GM12873 (cell line): ENCODE results near the gene TMEM126A.

ENCODE experiments used
- TF ChIP-seq, protein P1 (sequence below): IDR thresholded peaks from 2 replicates; pipeline ENCODE4 v1.5.1; 2012; ENCODE audit warnings: low read depth, mild to moderate bottlenecking, moderate library complexity, low read length, control low read depth; ENCODE audit not compliant: insufficient read depth; ENCODE audit errors: missing control alignments

The TMEM126A gene

DNA sequence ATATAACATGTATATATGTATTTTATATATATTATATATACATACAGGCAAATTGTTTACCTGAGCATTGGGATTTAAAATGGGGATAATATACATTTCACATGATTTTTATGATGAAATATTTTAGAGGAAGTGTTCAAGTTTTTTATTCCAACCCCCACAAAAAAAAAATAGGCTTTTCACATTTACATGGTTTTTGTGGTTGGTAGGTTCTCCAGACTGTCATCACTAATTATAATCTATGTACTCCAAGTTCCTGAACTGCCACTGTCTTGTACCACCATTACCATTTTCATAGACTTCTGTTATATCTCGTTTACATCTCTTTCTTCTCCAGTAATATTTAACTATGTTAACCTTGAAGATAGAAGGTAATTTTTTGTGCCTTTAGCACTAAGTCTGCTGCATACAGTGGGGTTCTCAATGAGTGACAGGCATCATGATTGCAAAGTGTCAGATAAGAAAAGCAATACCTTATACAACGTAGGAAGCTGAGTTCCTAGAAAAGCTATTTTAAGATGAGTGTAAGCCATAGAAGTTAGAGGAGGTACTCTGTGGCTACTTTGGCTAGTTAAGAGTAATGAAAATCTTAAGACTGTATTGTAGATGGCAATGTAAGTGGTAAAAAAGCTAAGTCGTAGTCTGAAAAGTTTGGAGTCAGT is 5.2 kb downstream of the TMEM126A start:
- TF ChIP-seq, protein P1, sequence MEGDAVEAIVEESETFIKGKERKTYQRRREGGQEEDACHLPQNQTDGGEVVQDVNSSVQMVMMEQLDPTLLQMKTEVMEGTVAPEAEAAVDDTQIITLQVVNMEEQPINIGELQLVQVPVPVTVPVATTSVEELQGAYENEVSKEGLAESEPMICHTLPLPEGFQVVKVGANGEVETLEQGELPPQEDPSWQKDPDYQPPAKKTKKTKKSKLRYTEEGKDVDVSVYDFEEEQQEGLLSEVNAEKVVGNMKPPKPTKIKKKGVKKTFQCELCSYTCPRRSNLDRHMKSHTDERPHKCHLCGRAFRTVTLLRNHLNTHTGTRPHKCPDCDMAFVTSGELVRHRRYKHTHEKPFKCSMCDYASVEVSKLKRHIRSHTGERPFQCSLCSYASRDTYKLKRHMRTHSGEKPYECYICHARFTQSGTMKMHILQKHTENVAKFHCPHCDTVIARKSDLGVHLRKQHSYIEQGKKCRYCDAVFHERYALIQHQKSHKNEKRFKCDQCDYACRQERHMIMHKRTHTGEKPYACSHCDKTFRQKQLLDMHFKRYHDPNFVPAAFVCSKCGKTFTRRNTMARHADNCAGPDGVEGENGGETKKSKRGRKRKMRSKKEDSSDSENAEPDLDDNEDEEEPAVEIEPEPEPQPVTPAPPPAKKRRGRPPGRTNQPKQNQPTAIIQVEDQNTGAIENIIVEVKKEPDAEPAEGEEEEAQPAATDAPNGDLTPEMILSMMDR = no peak

DNA sequence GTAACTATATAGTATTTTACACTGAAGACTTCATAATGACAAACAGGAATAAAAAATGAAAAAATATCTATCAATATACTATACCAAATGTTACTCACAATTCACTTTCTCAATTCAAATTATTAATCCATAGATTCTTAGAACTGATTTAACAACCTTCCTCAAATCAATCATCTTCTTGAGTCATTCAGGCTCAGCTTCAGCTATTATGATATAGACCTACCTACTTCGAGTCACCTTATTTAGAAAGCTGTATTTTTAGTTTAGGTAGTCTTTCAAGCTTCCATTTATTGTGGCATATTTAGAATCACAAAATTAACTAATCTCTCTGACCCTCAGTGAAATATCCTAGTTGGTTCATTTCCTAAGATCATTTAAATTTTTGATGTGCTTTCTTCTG is 9.0 kb downstream of the TMEM126A start:
- TF ChIP-seq, protein P1 = no peak

DNA sequence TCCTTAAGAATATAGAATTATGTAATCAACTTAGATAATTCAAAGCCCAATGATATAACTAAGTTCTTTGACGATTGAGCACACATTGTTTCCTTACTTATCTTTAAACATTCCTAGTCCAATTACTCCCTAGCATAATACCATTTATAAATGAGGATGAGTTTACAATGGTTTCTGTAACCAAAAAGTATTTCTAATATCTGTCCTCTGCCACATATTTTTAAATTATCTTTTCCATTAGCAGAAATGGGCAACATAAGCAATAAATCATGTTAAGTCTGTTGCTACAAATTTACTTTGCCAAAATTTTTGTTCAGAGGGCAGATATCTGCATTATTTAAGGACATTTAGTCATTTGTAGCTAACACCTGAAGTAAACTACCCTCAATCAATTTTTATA is 10.4 kb downstream of the TMEM126A start:
- TF ChIP-seq, protein P1 = no peak

DNA sequence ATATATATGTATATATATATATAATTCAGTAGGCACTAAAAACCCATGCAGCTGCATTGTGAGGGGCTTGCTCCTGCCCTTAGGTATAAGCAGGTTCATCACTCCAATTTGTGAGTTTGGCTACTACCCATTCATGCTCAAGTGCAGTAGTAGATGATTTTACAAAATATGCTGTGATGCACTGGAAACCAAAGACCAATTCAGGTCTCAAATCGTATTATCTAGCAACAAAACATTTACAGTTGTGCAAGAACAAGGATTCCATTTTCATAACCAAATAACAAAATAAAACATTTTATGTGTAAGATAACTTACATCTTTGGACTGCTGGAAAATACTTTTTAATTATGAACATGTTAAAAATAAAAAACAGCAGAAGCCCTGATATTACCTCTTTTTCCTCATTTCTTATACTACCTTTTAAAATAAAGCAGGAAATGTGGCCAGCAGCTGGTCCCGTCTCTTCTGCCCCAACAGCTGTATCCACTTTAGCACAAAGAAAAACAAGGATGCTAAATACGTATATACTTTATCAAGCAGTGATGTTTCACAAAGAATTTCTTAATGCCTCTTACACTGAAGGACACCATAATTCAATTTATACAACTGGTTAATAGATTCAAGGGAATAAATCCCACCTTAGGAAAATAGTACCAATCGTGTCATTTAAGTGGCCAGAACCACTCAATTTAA is 14.4 kb downstream of the TMEM126A start:
- TF ChIP-seq, protein P1 = no peak

DNA sequence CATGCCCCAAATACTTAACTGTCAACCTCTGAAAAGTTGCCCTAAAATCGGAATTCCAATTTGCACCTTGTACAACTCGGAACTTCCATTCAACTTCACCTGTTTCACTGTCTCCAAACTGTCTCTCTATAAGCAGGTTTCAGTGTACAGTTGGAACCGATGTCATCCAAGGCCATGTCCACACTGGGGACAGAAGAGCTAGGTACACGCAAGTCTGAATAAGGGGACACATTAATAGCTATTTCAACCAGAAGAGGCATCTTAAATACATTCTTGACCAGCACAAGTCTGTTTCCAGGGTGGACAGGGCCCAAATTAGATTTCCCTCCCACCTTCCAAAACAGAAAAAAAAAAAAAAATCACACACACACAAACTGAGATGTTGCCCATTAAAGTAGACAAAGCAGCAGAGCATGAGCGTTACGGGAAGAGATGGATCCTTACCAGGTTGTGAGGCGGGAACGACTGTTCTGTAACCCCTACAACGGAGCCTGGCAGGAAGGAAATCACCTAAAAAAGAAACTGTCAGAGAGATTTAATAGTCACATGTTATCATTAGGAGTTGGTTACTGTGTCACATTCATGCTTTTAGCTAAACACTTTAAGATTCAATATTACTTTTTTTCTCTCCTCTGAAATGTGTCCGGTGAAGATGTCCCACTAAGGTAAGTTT is 15.4 kb downstream of the TMEM126A start:
- TF ChIP-seq, protein P1 = no peak

DNA sequence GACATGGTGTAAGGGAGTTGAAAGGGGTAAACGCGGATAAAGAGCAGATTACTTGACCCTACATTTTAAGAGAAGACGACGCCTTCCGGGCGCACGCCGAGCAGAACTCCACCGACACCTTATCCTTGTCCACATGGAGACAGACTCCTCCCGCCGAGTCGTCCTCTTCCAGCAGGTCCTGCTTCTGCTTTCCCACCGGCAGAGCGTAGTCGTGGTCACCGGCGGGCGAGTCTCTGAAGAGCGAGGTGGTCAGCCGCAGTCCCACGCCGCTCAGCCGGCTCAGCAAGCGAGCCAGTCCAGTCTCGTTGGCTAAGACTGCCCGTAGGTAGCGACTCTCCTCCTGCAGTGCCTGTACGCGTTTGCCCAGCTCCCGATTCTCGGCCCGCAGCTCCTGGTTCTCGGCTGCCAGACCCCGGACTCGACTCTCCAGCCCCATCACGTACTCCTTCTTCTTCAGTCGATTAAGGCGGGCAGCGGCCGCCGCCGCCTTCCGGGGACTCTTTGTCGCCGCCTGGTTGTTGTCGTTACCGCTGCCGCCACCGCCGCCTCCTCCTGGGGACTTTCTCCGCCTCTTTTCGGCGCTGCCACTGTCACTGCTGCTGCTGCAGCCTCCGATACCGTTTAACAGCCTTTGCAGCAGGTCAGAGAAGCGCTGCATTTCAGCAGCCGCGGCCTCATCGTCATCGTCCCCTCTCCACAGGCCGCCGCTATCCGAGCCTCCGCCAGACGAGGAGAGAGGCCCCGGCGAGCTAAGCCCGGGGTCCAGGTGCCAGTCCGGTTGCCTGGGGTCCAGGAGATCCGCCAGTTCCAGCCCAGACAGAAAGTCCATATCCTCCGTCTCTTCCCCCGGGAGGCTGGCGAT is 16.2 kb downstream of the TMEM126A start:
- TF ChIP-seq, protein P1 = peak; percentile 66
